Measurements from ENCODE around the gene OR8B12.
"Not testable (repeated sequence)": the region's sequence is repeated elsewhere in the genome, so short reads cannot be mapped to it uniquely, and the experiment has no call there.

OR8B12 gene

DNA sequence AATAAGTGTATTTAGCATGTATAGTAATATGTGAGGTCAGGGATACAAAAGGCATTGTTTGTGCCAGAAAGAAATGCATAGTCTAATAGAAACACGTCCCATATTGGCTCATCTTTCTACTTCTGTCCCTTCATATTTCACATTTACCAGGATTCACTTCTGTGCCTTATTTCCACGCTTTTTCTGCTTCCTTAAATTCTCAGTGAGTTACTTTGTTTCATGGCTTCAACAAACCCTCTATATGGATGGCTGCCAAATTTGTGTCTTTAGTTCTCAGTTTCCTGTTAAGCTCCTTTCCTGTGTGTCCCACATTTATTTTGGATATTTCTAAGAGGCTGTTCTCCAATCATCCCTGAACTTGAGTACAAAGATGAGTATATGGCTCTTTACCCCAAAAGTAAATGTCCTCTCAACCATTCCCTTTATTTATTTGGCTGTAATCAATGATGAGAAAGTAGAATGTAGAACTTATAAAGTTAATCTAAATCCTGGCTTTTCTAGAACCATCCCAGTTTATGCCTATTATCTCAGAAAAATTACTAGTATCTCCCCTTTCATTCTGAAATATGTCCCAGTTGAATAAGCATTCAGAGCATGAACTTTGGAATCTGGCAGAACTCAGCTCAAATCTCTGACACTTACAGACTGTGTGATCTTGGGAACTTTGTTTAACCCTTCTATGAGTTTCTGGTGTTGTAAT lies 23.5 kb downstream of the OR8B12 start:
- no peak for DNase-seq

- DNase-seq: peak; percentile 3
Measured at GRCh38 chr11:124518989-124519451, 24.4 kb downstream of the OR8B12 start.

GRCh38 chr11:124517314-124517713 lies 26.1 kb downstream of the OR8B12 start:
- DNase-seq: no peak

GRCh38 chr11:124514675-124515074 lies 28.8 kb downstream of the OR8B12 start:
- not testable (repeated sequence) for DNase-seq

DNA sequence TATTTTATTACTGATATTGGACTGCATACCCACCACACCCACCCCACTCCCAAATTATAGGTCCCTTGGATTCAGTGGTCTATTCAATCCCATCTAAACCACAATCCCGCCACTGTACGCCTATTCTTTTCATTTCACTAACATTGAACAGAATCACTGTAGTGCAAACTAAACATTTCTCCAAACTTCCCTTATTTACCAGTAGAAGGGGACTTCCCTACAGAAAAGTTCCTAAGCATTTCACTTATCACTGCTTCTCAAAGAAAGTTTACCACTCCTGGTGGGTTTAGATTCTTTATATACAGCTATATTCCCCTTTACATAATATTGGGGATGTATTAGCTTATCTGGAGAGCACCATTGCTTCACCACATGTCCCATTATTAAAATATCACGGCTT lies 29.3 kb downstream of the OR8B12 start:
- no peak for DNase-seq

DNA sequence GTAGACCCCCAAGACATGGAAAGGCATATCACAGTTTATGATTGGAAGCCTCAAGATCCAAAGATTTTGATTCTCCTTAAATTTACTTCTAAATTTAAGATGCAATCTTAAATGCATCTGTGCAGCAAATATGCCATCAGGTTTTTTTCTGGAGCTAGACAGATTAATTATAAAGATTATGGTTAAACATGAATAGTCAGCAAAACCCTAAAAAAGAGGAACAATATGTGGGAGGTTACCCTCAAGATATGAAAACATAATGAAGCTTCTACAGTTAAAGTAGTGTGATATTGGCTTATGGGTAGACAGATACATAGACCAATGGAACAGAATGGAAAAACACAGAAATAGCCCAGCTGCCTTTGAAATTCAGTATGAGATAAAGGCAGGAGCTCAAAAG lies 31.7 kb downstream of the OR8B12 start:
- DNase-seq: no peak

- DNase-seq: no peak
Measured at GRCh38 chr11:124510279-124510678, 33.2 kb downstream of the OR8B12 start.

GRCh38 chr11:124499711-124500110 lies 43.7 kb downstream of the OR8B12 start:
- no peak for DNase-seq

DNA sequence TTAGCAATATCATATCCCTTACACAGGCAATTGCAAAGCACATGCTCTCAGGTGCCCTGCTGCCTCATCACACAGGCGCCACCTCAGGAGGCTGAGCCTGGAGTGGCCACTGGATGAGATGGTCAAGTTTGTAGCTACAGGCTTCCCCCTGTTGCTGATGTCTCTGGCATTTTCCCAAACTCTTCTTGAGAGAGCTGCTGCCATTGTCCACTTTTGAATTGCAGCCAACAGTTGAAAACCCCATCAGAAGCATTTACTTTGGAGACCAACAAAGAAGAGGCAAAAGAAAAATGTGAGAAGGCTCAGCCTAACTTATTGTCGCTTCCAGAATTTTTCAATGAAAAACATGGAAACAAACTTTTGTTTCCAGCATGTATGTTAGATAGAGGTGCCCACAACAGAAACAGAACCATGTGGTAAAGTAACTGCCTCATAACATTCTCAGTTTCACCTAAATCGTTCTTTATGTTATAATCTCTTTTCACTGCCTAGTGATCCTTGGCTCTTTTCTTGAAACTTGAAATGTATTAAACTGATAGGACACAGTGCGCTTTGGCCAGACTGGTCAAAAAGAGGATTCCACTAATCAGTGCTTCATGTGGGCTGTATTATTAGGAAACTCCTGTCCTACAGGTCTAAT lies 50.3 kb downstream of the OR8B12 start:
- DNase-seq: no peak

All from fibroblast of skin of right biceps (primary cell).